Measurements from ENCODE around the gene USP25. TPM values are rescaled to one million over a fixed set of nuclear protein-coding genes. Genes with fewer than 3 reads are reported as not detected.

Gene USP25
- total RNA-seq, 1 experiment from 2014 or later, result 35.1 TPM

- H3K27ac ChIP-seq (ENCODE audit: insufficient read length, low read depth, low read length), result no peak overlapping the region
- no CpG with 5 or more reads among the region's 6 CpGs for WGBS (ENCODE audit: extremely low coverage, insufficient read length, low lambda C conversion rate)
- H2BK15ac ChIP-seq (ENCODE audit: low read depth, low read length), result no peak overlapping the region
- H3K4me1 ChIP-seq (ENCODE audit: insufficient read depth, low read length), result no peaks in the 10 kb centered on the region
- H4K5ac ChIP-seq (ENCODE audit: insufficient read length, low read depth, low read length), result no peak overlapping the region
- H4K20me1 ChIP-seq (ENCODE audit: control insufficient read depth, insufficient read depth, insufficient read length), result no peaks in the 10 kb centered on the region
- no peak overlapping the region for H3K23ac ChIP-seq (ENCODE audit: insufficient read length, low read depth, low read length)
- no peak overlapping the region for H3K9ac ChIP-seq (ENCODE audit: extremely low read depth, insufficient read length, low read length)
- no peak for DNase-seq
- TF ChIP-seq, protein P1, sequence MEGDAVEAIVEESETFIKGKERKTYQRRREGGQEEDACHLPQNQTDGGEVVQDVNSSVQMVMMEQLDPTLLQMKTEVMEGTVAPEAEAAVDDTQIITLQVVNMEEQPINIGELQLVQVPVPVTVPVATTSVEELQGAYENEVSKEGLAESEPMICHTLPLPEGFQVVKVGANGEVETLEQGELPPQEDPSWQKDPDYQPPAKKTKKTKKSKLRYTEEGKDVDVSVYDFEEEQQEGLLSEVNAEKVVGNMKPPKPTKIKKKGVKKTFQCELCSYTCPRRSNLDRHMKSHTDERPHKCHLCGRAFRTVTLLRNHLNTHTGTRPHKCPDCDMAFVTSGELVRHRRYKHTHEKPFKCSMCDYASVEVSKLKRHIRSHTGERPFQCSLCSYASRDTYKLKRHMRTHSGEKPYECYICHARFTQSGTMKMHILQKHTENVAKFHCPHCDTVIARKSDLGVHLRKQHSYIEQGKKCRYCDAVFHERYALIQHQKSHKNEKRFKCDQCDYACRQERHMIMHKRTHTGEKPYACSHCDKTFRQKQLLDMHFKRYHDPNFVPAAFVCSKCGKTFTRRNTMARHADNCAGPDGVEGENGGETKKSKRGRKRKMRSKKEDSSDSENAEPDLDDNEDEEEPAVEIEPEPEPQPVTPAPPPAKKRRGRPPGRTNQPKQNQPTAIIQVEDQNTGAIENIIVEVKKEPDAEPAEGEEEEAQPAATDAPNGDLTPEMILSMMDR (conservative IDR thresholded peaks at IDR 0.05), result no peak
- no peak overlapping the region for H3K4me3 Mint-ChIP-seq
- no peak overlapping the region for H3K4ac ChIP-seq (ENCODE audit: low read depth, low read length)
- no peak overlapping the region for H3K4me2 ChIP-seq (ENCODE audit: insufficient read depth, insufficient read length, low read length)
- H3K23me2 ChIP-seq (ENCODE audit: insufficient read length, low read depth, low read length, poor library complexity, severe bottlenecking), result no peaks in the 10 kb centered on the region
- H3K27me3 Mint-ChIP-seq (ENCODE audit: low read depth), result no peaks in the 10 kb centered on the region; the same call in 1 of the 2 replicates
- no peak overlapping the region for H2BK20ac ChIP-seq (ENCODE audit: low read depth, low read length, poor library complexity, severe bottlenecking)
- H4K91ac ChIP-seq (ENCODE audit: insufficient read length, low read depth, low read length), result no peak overlapping the region
- H3K9me3 Mint-ChIP-seq, result no peaks in the 10 kb centered on the region; a peak in 1 of 5 replicates
- no peak overlapping the region for H3K27ac Mint-ChIP-seq
- H3K27me3 ChIP-seq (ENCODE audit: insufficient read depth, low read length), result no peaks in the 10 kb centered on the region
- H3K14ac ChIP-seq (ENCODE audit: insufficient read depth, low read length), result no peak overlapping the region
- H4K8ac ChIP-seq (replicated peaks; ENCODE audit: insufficient read length, low read depth, low read length), result no peak overlapping the region
- H2BK120ac ChIP-seq (ENCODE audit: low read depth, low read length, poor library complexity, severe bottlenecking), result no peak overlapping the region
- H3K9me3 ChIP-seq (ENCODE audit: control insufficient read depth, low read depth, low read length), result no peaks in the 10 kb centered on the region
- H3K56ac ChIP-seq (ENCODE audit: insufficient read length, low read depth, low read length), result no peak overlapping the region
- no peaks in the 10 kb centered on the region; a peak in 1 of 7 replicates for H3K36me3 Mint-ChIP-seq (ENCODE audit: insufficient read depth in 1 of 3, low read depth in 3 of 3)
- H3K79me2 ChIP-seq (ENCODE audit: insufficient read depth, low read length), result no peaks in the 10 kb centered on the region
- H2AK5ac ChIP-seq (ENCODE audit: insufficient read length, low read length), result no peak overlapping the region
- H3K4me1 Mint-ChIP-seq, result no peaks in the 10 kb centered on the region
- H3T11ph ChIP-seq (ENCODE audit: low read length), result no peak overlapping the region
- H2AFZ ChIP-seq (ENCODE audit: low read length), result no peak overlapping the region
- no peaks in the 10 kb centered on the region for H3K79me1 ChIP-seq (ENCODE audit: insufficient read depth, low read depth, low read length, poor library complexity, severe bottlenecking)
- H3K18ac ChIP-seq (ENCODE audit: insufficient read length, low read depth, low read length), result no peak overlapping the region
- H2BK5ac ChIP-seq (ENCODE audit: insufficient read length, low read length), result no peak overlapping the region
- H2BK12ac ChIP-seq (ENCODE audit: insufficient read length, low read depth, low read length), result no peak overlapping the region
Measured at GRCh38 chr21:15682186-15682895, 47.4 kb upstream of the USP25 start.
